DOHH2 (cell line): ENCODE data around the gene OR5B3.

Source experiments
- H3F3A ChIP-seq: fragments of 200-600 bp; sonication (generic), shearing (Covaris generic); 2 replicates; pipeline ENCODE4 v1.6.0; 2016; ENCODE audit warnings: antibody characterized with exemption, mild to moderate bottlenecking; ENCODE audit not compliant: control insufficient read depth, insufficient read depth
- H3K27ac ChIP-seq: fragments of 200-600 bp; sonication (generic); 2 replicates; pipeline ENCODE4 v1.5.1; 2014; ENCODE audit warnings: low read depth, mild to moderate bottlenecking, low read length, moderate library complexity
- H3K27me3 ChIP-seq: fragments of 200-600 bp; sonication (generic); 2 replicates; pipeline ENCODE4 v1.6.1; 2014; ENCODE audit warnings: mild to moderate bottlenecking, low read length, mixed read lengths; ENCODE audit not compliant: control insufficient read depth
- H3K36me3 ChIP-seq: fragments of 200-600 bp; sonication (generic); 2 replicates; pipeline ENCODE4 v1.6.1; 2014; ENCODE audit warnings: mild to moderate bottlenecking, low read length, moderate library complexity, mixed read lengths; ENCODE audit not compliant: control insufficient read depth
- H3K4me1 ChIP-seq: fragments of 200-600 bp; sonication (generic); 2 replicates; pipeline ENCODE4 v1.6.1; 2014; ENCODE audit warnings: mild to moderate bottlenecking, low read length, mixed read lengths; ENCODE audit not compliant: control insufficient read depth
- H3K4me2 ChIP-seq: fragments of 200-600 bp; sonication (generic); 2 replicates; pipeline ENCODE4 v1.6.0; 2014; ENCODE audit warnings: mild to moderate bottlenecking, low read length, moderate library complexity
- H3K4me3 ChIP-seq: fragments of 200-600 bp; sonication (generic); 2 replicates; pipeline ENCODE4 v1.5.1; 2014; ENCODE audit warnings: mild to moderate bottlenecking, low read length, mixed read lengths
- H3K79me2 ChIP-seq: fragments of 200-600 bp; sonication (generic); 2 replicates; pipeline ENCODE4 v1.6.1; 2014; ENCODE audit warnings: mild to moderate bottlenecking, low read length, mixed read lengths; ENCODE audit not compliant: control insufficient read depth
- H3K9me2 ChIP-seq: fragments of 200-600 bp; sonication (generic); replicated peaks from 2 replicates; pipeline ENCODE4 v1.6.1; 2014; ENCODE audit warnings: mild to moderate bottlenecking, low read length, mixed read lengths; ENCODE audit not compliant: control insufficient read depth
- H3K9me3 ChIP-seq: fragments of 200-600 bp; sonication (generic); 2 replicates; pipeline ENCODE4 v1.6.1; 2014; ENCODE audit warnings: antibody characterized with exemption, low read length, mixed read lengths; ENCODE audit not compliant: control insufficient read depth, insufficient read depth
- H4K20me1 ChIP-seq: fragments of 200-600 bp; sonication (generic); 2 replicates; pipeline ENCODE4 v1.6.0; 2014; ENCODE audit warnings: low read depth, mild to moderate bottlenecking, antibody characterized with exemption, low read length, moderate library complexity; ENCODE audit not compliant: control insufficient read depth, insufficient read depth
- CTCF ChIP-seq: fragments of 200-600 bp; sonication (generic); IDR thresholded peaks from one replicate; pipeline ENCODE4 v1.5.1; 2014; ENCODE audit warnings: antibody characterized with exemption, mild to moderate bottlenecking, low read depth, low read length; ENCODE audit not compliant: poor library complexity, severe bottlenecking
- EZH2phosphoT487 ChIP-seq: fragments of 200-600 bp; sonication (generic); IDR thresholded peaks from 2 replicates; pipeline ENCODE4 v1.6.1; 2017; ENCODE audit warnings: borderline replicate concordance, mild to moderate bottlenecking, antibody characterized with exemption, low read length, moderate library complexity, mixed read lengths

The OR5B3 gene

GRCh38 chr11:58444300-58444699, 37.6 kb upstream of the OR5B3 start:
- Histone ChIP-seq H3K4me2 (no peak overlapping the region), H4K20me1 (no peaks in the 10 kb centered on the region), H3K79me2 (no peaks in the 10 kb centered on the region), H3K36me3 (no peaks in the 10 kb centered on the region), H3K4me1 (no peaks in the 10 kb centered on the region), H3F3A (no peaks in the 10 kb centered on the region), H3K4me3 (no peak overlapping the region), H3K27ac (no peak overlapping the region), H3K9me2 (no peaks in the 10 kb centered on the region), H3K9me3 (no peaks in the 10 kb centered on the region), H3K27me3 (no peaks in the 10 kb centered on the region)
- TF ChIP-seq EZH2phosphoT487, result no peak

- H3K36me3 ChIP-seq, result no peaks in the 10 kb centered on the region
- no peaks in the 10 kb centered on the region for H3K79me2 ChIP-seq
- no peaks in the 10 kb centered on the region for H3K9me3 ChIP-seq
- TF ChIP-seq CTCF (no peak), EZH2phosphoT487 (no peak)
- no peak within 1 kb of the TSS for H3K4me2 ChIP-seq
- H3K27ac ChIP-seq, result no peak within 1 kb of the TSS
- no peaks in the 10 kb centered on the region for H3K27me3 ChIP-seq
- no peaks in the 10 kb centered on the region for H4K20me1 ChIP-seq
- H3K9me2 ChIP-seq, result no peaks in the 10 kb centered on the region
- H3K4me3 ChIP-seq, result no peak within 1 kb of the TSS
- no peaks in the 10 kb centered on the region for H3F3A ChIP-seq
- H3K4me1 ChIP-seq, result no peaks in the 10 kb centered on the region
Observed at GRCh38 chr11:58442136-58442535, 35.5 kb upstream of the OR5B3 start, which contains the start of gene OR5B12. OR5B12 (minus strand) TSS chr11:58442236; CDS start chr11:58440151, 2,085 bp downstream.

GRCh38 chr11:58438486-58438885, 31.8 kb upstream of the OR5B3 start:
- no peak overlapping the region for H3K4me3 ChIP-seq
- H3K4me1 ChIP-seq, result no peaks in the 10 kb centered on the region; the same call in 1 of the 2 replicates
- no peaks in the 10 kb centered on the region for H3K27me3 ChIP-seq
- H3K36me3 ChIP-seq, result no peaks in the 10 kb centered on the region
- H4K20me1 ChIP-seq, result no peaks in the 10 kb centered on the region
- TF ChIP-seq EZH2phosphoT487 (no peak), CTCF (no peak)
- H3K9me3 ChIP-seq, result no peaks in the 10 kb centered on the region
- no peak overlapping the region for H3K27ac ChIP-seq
- H3K79me2 ChIP-seq, result no peaks in the 10 kb centered on the region
- no peak overlapping the region for H3K4me2 ChIP-seq
- no peaks in the 10 kb centered on the region for H3K9me2 ChIP-seq
- H3F3A ChIP-seq, result no peaks in the 10 kb centered on the region

GRCh38 chr11:58434217-58434616, 27.5 kb upstream of the OR5B3 start:
- Histone ChIP-seq H3K4me2 (no peak overlapping the region), H3K79me2 (no peaks in the 10 kb centered on the region), H3F3A (no peaks in the 10 kb centered on the region), H3K36me3 (no peaks in the 10 kb centered on the region), H4K20me1 (no peaks in the 10 kb centered on the region), H3K9me3 (no peaks in the 10 kb centered on the region), H3K9me2 (no peaks in the 10 kb centered on the region), H3K4me1 (no peaks in the 10 kb centered on the region; the same call in 1 of the 2 replicates), H3K27ac (no peak overlapping the region), H3K27me3 (no peaks in the 10 kb centered on the region), H3K4me3 (no peak overlapping the region)
- no peak for TF ChIP-seq CTCF
- no peak for TF ChIP-seq EZH2phosphoT487
